Neural cell (in vitro differentiated cells): ENCODE results near the gene GOLGA8A.
"Not testable (repeated sequence)": the region's sequence is repeated elsewhere in the genome, so short reads cannot be mapped to it uniquely, and the experiment has no call there.

Source experiments
- CTCF ChIP-seq: fragments of 450-650 bp; IDR thresholded peaks from 2 replicates; pipeline ENCODE4 v1.5.1; 2014; ENCODE audit warnings: antibody characterized with exemption, mild to moderate bottlenecking, moderate library complexity; ENCODE audit not compliant: poor library complexity, severe bottlenecking
- EP300 ChIP-seq: fragments of 450-650 bp; conservative IDR thresholded peaks from 2 replicates; pipeline ENCODE4 v1.6.1; 2014; ENCODE audit warnings: antibody characterized with exemption, mild to moderate bottlenecking, moderate library complexity; ENCODE audit not compliant: poor library complexity, severe bottlenecking
- EZH2 ChIP-seq: fragments of 200-600, 300-800 bp; shearing (Covaris generic), sonication (generic); IDR thresholded peaks from 2 replicates; pipeline ENCODE4 v1.6.1; 2014; ENCODE audit warnings: antibody characterized with exemption, low read length, borderline replicate concordance, mild to moderate bottlenecking; ENCODE audit not compliant: insufficient read depth, poor library complexity, severe bottlenecking
- MXI1 ChIP-seq: fragments of 450-650 bp; conservative IDR thresholded peaks from 2 replicates; pipeline ENCODE4 v1.6.1; 2014; ENCODE audit warnings: antibody characterized with exemption, mild to moderate bottlenecking; ENCODE audit not compliant: poor library complexity, severe bottlenecking
- POLR2AphosphoS5 ChIP-seq: IDR thresholded peaks from 2 replicates; pipeline ENCODE4 v1.6.1; 2012
- RAD21 ChIP-seq: fragments of 450-650 bp; conservative IDR thresholded peaks from 2 replicates; pipeline ENCODE4 v1.6.1; 2014; ENCODE audit warnings: antibody characterized with exemption, mild to moderate bottlenecking, moderate library complexity
- REST ChIP-seq: IDR thresholded peaks from 2 replicates; pipeline ENCODE4 v1.6.1; 2012; ENCODE audit warnings: borderline replicate concordance
- SMC3 ChIP-seq: fragments of 450-650 bp; conservative IDR thresholded peaks from 2 replicates; pipeline ENCODE4 v1.6.1; 2014; ENCODE audit warnings: antibody characterized with exemption, mild to moderate bottlenecking, moderate library complexity; ENCODE audit not compliant: poor library complexity
- TAF1 ChIP-seq: IDR thresholded peaks from 2 replicates; pipeline ENCODE4 v1.6.1; 2012; ENCODE audit warnings: low read depth

- not testable (repeated sequence) for TF ChIP-seq CTCF, POLR2AphosphoS5, TAF1, EZH2, REST, EP300, MXI1, SMC3, RAD21
Observed at GRCh38 chr15:34392981-34393380, 44.6 kb downstream of the GOLGA8A start.
